Trophoblast cell (in vitro differentiated cells and primary cell): ENCODE results near the gene MSL1.

Experiments
- DNase-seq, 2 donors: peaks; one replicate each; pipeline ENCODE4 v3.0.0-alpha.2; 2016
- H2AFZ ChIP-seq: 2 replicates; pipeline ENCODE4 v1.6.1; 2013; ENCODE audit warnings: low read length, moderate library complexity, mild to moderate bottlenecking; ENCODE audit not compliant: insufficient read depth, poor library complexity
- H2AK5ac ChIP-seq: 2 replicates; pipeline ENCODE4 v1.6.1; 2013; ENCODE audit warnings: mild to moderate bottlenecking, low read length
- H2BK120ac ChIP-seq: 2 replicates; pipeline ENCODE4 v1.6.1; 2013; ENCODE audit warnings: low read length, mild to moderate bottlenecking, moderate library complexity; ENCODE audit not compliant: insufficient read depth, poor library complexity
- H2BK12ac ChIP-seq: 2 replicates; pipeline ENCODE4 v1.6.1; 2013; ENCODE audit warnings: mild to moderate bottlenecking, low read length, moderate library complexity
- H2BK5ac ChIP-seq: 2 replicates; pipeline ENCODE4 v1.6.1; 2013; ENCODE audit warnings: low read length, low read depth, moderate library complexity, mild to moderate bottlenecking; ENCODE audit not compliant: poor library complexity
- H3K14ac ChIP-seq: 2 replicates; pipeline ENCODE4 v1.6.1; 2013; ENCODE audit warnings: mild to moderate bottlenecking, low read length
- H3K18ac ChIP-seq: 2 replicates; pipeline ENCODE4 v1.6.1; 2013; ENCODE audit warnings: mild to moderate bottlenecking, low read length
- H3K23ac ChIP-seq: 2 replicates; pipeline ENCODE4 v1.6.1; 2013; ENCODE audit warnings: low read length
- H3K27ac ChIP-seq: 2 replicates; pipeline ENCODE4 v1.5.1; 2013; ENCODE audit warnings: low read depth, mild to moderate bottlenecking, inconsistent platforms, low read length, moderate library complexity
- H3K27me3 ChIP-seq: 2 replicates; pipeline ENCODE4 v1.6.1; 2013; ENCODE audit warnings: inconsistent platforms, mild to moderate bottlenecking, low read length, moderate library complexity; ENCODE audit not compliant: insufficient read depth
- H3K36me3 ChIP-seq, 2 experiments: 1 replicate in 1 of 2; 2 replicates in 1 of 2; pipeline ENCODE4 v1.6.1; 2013; ENCODE audit warnings: low read length in 2 of 2, mild to moderate bottlenecking in 2 of 2, moderate library complexity in 1 of 2; ENCODE audit not compliant: insufficient read depth in 2 of 2, control insufficient read depth in 1 of 2
- H3K4ac ChIP-seq: 2 replicates; pipeline ENCODE4 v1.6.1; 2013; ENCODE audit warnings: low read depth, mild to moderate bottlenecking, low read length, moderate library complexity
- H3K4me1 ChIP-seq, 2 experiments: 1 replicate in 1 of 2; 2 replicates in 1 of 2; pipeline ENCODE4 v1.6.1; 2013; ENCODE audit warnings: low read length in 2 of 2, mild to moderate bottlenecking in 2 of 2, moderate library complexity in 1 of 2; ENCODE audit not compliant: insufficient read depth in 2 of 2, control insufficient read depth in 1 of 2
- H3K4me2 ChIP-seq: 2 replicates; pipeline ENCODE4 v1.6.1; 2013; ENCODE audit warnings: inconsistent platforms, mild to moderate bottlenecking, low read length, moderate library complexity
- H3K4me3 ChIP-seq: 2 replicates; pipeline ENCODE4 v1.5.1; 2013; ENCODE audit warnings: mild to moderate bottlenecking, low read depth, low read length, inconsistent platforms
- H3K79me1 ChIP-seq: one replicate; pipeline ENCODE4 v1.6.1; 2013; ENCODE audit warnings: low read length
- H3K79me2 ChIP-seq: 2 replicates; pipeline ENCODE4 v1.6.1; 2013; ENCODE audit warnings: low read length, mild to moderate bottlenecking; ENCODE audit not compliant: control insufficient read depth, insufficient read depth, poor library complexity
- H3K9ac ChIP-seq: 2 replicates; pipeline ENCODE4 v1.6.1; 2013; ENCODE audit warnings: mild to moderate bottlenecking, low read length
- H3K9me3 ChIP-seq: 2 replicates; pipeline ENCODE4 v1.6.1; 2013; ENCODE audit warnings: low read depth, mild to moderate bottlenecking, control low read depth, inconsistent platforms, low read length; ENCODE audit not compliant: insufficient read depth
- H4K12ac ChIP-seq: 2 replicates; pipeline ENCODE4 v1.6.1; 2013; ENCODE audit warnings: low read depth, mild to moderate bottlenecking, low read length, moderate library complexity
- H4K8ac ChIP-seq: 2 replicates; pipeline ENCODE4 v1.6.1; 2013; ENCODE audit warnings: low read depth, mild to moderate bottlenecking, low read length, moderate library complexity
- H4K91ac ChIP-seq: one replicate; pipeline ENCODE4 v1.6.1; 2013; ENCODE audit warnings: low read depth, mild to moderate bottlenecking, low read length, moderate library complexity
- WGBS: extraction: QIAGEN DNeasy Blood & Tissue Kit; methylation state at CpG from one replicate; pipeline ENCODE4 v1.1.7; 2013; ENCODE audit warnings: missing lambda C conversion rate; ENCODE audit not compliant: insufficient read length, insufficient coverage; ENCODE audit errors: extremely low coverage; 5-methylcytosine and 5-hydroxymethylcytosine counted together

Gene MSL1

GRCh38 chr17:40073454-40074174 lies 48.2 kb upstream of the MSL1 start:
- DNase-seq, result no peak
- no peak overlapping the region for H2BK5ac ChIP-seq
- H2AK5ac ChIP-seq, result no peak overlapping the region
- H3K79me2 ChIP-seq, result no peaks in the 10 kb centered on the region
- peaks cover 0 to 3% of the 10 kb centered on the region in 2 experiments for H3K36me3 ChIP-seq
- no peaks in the 10 kb centered on the region for H3K79me1 ChIP-seq
- H3K9me3 ChIP-seq, result no peaks in the 10 kb centered on the region
- H3K4me2 ChIP-seq, result no peak overlapping the region
- H3K27ac ChIP-seq, result no peak overlapping the region
- peaks cover 5 to 13% of the 10 kb centered on the region in 2 experiments for H3K4me1 ChIP-seq
- H2BK120ac ChIP-seq, result no peak overlapping the region
- no peak overlapping the region for H3K23ac ChIP-seq
- H4K8ac ChIP-seq, result no peak overlapping the region
- H4K91ac ChIP-seq, result no peak overlapping the region
- no peak overlapping the region for H4K12ac ChIP-seq
- no peaks in the 10 kb centered on the region for H3K27me3 ChIP-seq
- H3K4ac ChIP-seq, result no peak overlapping the region
- no peak overlapping the region for H3K9ac ChIP-seq
- H2BK12ac ChIP-seq, result no peak overlapping the region
- H3K14ac ChIP-seq, result no peak overlapping the region
- WGBS, result no CpG with 5 or more reads among the region's 7 CpGs
- no peak overlapping the region for H3K18ac ChIP-seq
- H2AFZ ChIP-seq, result no peak overlapping the region
- H3K4me3 ChIP-seq, result no peak overlapping the region

DNA sequence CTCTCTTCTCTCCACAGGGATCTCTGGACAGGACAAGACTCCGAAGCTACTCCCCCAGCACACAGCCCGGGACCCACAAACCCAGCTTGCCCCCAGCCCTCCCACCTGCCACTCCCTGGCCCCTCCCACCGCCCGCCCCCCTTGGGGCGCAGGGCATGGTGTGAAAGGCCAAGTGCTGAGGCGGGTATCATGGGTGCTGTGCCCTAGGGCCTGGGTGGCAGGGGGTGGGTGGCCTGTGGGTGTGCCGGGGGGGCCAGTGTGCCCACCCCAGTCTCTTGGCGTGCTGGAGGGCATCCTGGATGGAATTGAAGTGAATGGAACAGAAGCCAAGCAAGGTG lies 47.6 kb upstream of the MSL1 start:
- Histone ChIP-seq H4K12ac (no peak overlapping the region), H3K4me2 (no peak overlapping the region)
- WGBS, result no CpG with 5 or more reads among the region's 8 CpGs

DNA sequence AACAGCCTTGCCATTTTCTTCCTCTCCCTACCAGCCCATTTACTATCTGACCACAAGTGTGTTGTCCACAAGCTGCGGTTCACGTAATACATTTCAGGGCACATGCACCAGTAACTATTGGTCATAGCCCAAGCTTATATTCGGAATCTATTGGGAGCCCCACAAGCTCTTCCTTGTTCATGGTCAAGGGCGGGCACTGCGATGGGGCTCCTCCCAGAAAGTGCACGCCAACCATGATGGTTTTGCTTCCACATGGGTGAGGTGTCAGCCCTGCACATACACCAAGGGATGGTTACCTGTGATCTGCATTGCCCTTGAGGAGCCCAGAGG lies 46.9 kb upstream of the MSL1 start:
- Histone ChIP-seq H3K27me3 (no peaks in the 10 kb centered on the region), H3K4me2 (no peak overlapping the region), H3K14ac (no peak overlapping the region), H3K36me3 (peaks cover 0 to 3% of the 10 kb centered on the region in 2 experiments), H2AFZ (no peak overlapping the region), H2BK5ac (no peak overlapping the region), H2BK12ac (no peak overlapping the region), H3K27ac (no peak overlapping the region), H3K4ac (no peak overlapping the region), H2BK120ac (no peak overlapping the region), H3K4me1 (peaks cover 3 to 4% of the 10 kb centered on the region in 2 experiments), H3K9me3 (no peaks in the 10 kb centered on the region), H3K9ac (no peak overlapping the region), H3K4me3 (no peak overlapping the region), H4K12ac (no peak overlapping the region), H4K8ac (no peak overlapping the region), H3K18ac (no peak overlapping the region), H4K91ac (no peak overlapping the region), H2AK5ac (no peak overlapping the region), H3K79me2 (no peaks in the 10 kb centered on the region), H3K79me1 (no peaks in the 10 kb centered on the region), H3K23ac (no peak overlapping the region)
- DNase-seq, result no peak
- no CpG with 5 or more reads among the region's 6 CpGs for WGBS

More for the DNA sequence above, 47.6 kb upstream of the MSL1 start:
- no peak overlapping the region for H3K4ac ChIP-seq
- H4K8ac ChIP-seq, result no peak overlapping the region
- no peak overlapping the region for H2BK5ac ChIP-seq
- no peak overlapping the region for H2AFZ ChIP-seq
- no peak overlapping the region for H4K91ac ChIP-seq
- no peaks in the 10 kb centered on the region for H3K79me1 ChIP-seq
- no peaks in the 10 kb centered on the region for H3K79me2 ChIP-seq
- H3K27ac ChIP-seq, result no peak overlapping the region
- no peak overlapping the region for H2AK5ac ChIP-seq
- peaks cover 5 to 10% of the 10 kb centered on the region in 2 experiments for H3K4me1 ChIP-seq
- H2BK120ac ChIP-seq, result no peak overlapping the region
- no peaks in the 10 kb centered on the region for H3K9me3 ChIP-seq
- H2BK12ac ChIP-seq, result no peak overlapping the region
- H3K4me3 ChIP-seq, result no peak overlapping the region
- no peaks in the 10 kb centered on the region for H3K27me3 ChIP-seq
- peaks cover 0 to 3% of the 10 kb centered on the region in 2 experiments for H3K36me3 ChIP-seq
- no peak overlapping the region for H3K9ac ChIP-seq
- H3K14ac ChIP-seq, result no peak overlapping the region
- no peak overlapping the region for H3K18ac ChIP-seq
- H3K23ac ChIP-seq, result no peak overlapping the region
- DNase-seq, result no peak

DNA sequence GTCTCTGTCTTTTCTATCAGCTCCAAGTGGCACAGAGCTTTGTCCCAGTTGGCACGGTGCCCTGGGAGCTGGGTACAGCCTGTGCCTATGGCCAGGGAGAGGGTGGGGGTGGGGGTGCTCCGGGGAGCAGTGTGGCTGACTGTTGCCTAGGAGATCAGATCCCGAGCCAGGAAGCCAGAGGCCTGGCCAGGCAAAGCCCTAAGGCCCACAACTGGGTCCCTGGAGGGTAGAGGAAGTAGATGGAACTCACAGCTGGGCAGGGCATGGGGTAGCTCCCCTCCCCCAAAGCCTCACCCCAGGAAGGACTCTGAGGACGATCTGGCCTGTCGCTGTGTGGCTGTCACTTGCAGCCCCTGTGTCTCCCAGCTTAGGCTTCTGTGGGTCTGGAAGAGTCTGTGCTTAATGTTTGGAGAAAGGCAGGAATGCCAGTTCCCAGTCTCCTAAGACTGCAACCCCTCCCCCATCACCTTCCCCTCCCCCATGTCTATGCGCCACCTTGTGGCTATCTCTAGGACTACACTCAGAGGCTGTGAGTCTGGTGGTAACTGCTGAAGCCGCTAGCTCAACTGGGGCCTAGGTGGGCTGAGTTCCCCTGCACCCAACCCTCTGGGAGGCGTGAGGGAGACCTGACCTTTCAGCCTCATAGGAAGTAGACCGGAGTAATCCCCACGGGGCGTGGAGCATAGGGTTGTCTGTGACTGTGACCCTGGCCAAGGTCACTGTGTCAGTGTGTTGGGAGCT lies 46.4 kb upstream of the MSL1 start:
- H3K23ac ChIP-seq, result no peak overlapping the region
- no peaks in the 10 kb centered on the region for H3K27me3 ChIP-seq
- peaks cover 3 to 4% of the 10 kb centered on the region in 2 experiments for H3K4me1 ChIP-seq
- H3K27ac ChIP-seq, result no peak overlapping the region
- no peak overlapping the region for H2BK5ac ChIP-seq
- H3K79me2 ChIP-seq, result no peaks in the 10 kb centered on the region
- peak overlapping the region; percentile 5 for H4K8ac ChIP-seq
- H3K18ac ChIP-seq, result no peak overlapping the region
- H2AFZ ChIP-seq, result peak overlapping the region; percentile 8
- H4K12ac ChIP-seq, result no peak overlapping the region
- no peak overlapping the region for H2AK5ac ChIP-seq
- H3K79me1 ChIP-seq, result no peaks in the 10 kb centered on the region
- no peak overlapping the region for H3K4me2 ChIP-seq
- no peak overlapping the region for H4K91ac ChIP-seq
- no peak overlapping the region for H3K14ac ChIP-seq
- H3K36me3 ChIP-seq, result peaks cover 0 to 3% of the 10 kb centered on the region in 2 experiments
- DNase-seq, result peak; percentile 26 to 78
- H3K9me3 ChIP-seq, result no peaks in the 10 kb centered on the region
- no CpG with 5 or more reads among the region's 11 CpGs for WGBS
- no peak overlapping the region for H3K4me3 ChIP-seq
- no peak overlapping the region for H3K9ac ChIP-seq
- no peak overlapping the region for H2BK12ac ChIP-seq
- no peak overlapping the region for H2BK120ac ChIP-seq
- no peak overlapping the region for H3K4ac ChIP-seq
